ENCODE results near the gene PCOLCE2. TPM values are rescaled to one million over a fixed set of nuclear protein-coding genes. Genes with fewer than 3 reads are reported as not detected.

Gene PCOLCE2
- total RNA-seq, 4 donors from 2014 or later: 5.2 to 9.1 (median 6.0) TPM; not detected in 1

DNA sequence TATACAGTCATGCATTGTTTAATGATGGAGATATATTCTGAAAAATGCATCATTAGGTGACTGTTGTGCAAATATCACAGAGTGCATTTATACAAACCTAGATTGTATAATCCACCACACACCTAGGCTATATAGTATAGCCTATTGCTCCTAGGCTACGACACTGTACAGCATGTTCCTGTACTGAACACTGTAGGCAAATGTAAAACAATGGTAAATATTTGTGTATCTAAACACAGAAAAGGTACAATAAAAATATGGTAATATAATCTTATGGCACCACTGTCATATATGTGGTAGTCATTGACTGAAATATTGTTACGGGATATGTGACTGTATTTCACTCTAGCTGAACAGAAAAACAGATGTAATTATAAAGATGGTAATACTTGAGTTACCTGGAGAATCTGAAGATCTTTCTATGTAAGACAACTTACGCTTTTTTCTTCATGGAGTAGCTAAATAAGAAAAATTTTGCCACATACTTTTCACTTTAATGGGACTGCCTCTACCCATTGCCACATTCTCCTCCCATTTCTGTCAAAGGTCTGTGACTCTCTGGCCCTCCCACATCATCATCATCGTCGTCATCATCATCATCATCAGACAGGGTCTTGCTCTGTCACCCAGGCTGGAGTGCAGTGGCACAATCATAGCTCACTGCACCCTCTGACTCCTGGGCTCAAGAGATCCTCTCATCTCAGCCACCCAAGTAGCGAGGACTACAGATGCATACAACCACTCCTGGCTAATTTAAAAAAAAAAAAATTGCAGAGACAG lies 7.2 kb downstream of the PCOLCE2 start:
- H3K27me3 ChIP-seq: peaks cover 15% of the 10 kb centered on the region
- WGBS, 2 donors (ENCODE audit: low coverage in 1 of 2): 74 to 76% methylated on average over 5 to 6 of the region's 6 CpGs
- in situ Hi-C loops (cut with MboI; ENCODE audit: low pct_ligation_motif_present in 1 of 4, low pct_unique_long_range_greater_than_20kb in 1 of 4, low sequenced_read_pairs in 3 of 4): no loop called here

DNA sequence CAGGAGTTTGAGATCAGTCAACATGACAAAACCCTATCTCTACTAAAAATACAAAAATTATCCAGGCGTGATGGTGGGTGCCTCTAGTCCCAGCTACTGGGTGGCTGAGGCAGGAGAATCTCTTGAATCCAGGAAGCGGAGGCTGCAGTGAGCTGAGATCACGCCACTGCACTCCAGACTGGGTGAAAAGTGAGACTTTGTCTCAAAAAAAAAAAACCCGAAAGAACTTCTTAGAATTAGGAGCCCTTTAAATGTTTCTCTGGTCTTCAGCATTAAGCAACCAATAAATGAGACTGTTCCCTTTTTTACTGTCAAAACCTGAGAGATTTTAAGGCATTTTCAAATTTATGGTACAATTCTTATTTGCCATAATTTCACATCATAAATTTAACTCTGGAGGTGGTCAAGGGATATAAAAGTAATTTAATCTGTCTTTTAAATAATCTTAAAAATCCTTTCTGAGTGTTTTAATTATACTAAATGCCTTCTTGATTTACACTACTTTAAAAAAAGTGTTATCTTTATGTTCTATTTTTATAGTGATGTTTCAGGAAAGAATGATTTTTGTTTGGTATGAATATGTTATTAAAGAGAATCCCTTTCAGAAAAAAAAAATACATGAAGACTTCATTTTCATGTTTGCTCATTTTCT lies 10.1 kb downstream of the PCOLCE2 start:
- Histone ChIP-seq H3K9me3 (no peaks in the 10 kb centered on the region), H3K27me3 (no peaks in the 10 kb centered on the region), H3K36me3 (no peaks in the 10 kb centered on the region), H3K4me1 (no peaks in the 10 kb centered on the region), H3K27ac (no peak overlapping the region), H3K4me3 (no peak overlapping the region)
- TF ChIP-seq POLR2AphosphoS5 (IDR thresholded peaks at IDR 0.05): no peak
- no peak for TF ChIP-seq POLR2A (IDR thresholded peaks at IDR 0.05)
- TF ChIP-seq, protein P1, sequence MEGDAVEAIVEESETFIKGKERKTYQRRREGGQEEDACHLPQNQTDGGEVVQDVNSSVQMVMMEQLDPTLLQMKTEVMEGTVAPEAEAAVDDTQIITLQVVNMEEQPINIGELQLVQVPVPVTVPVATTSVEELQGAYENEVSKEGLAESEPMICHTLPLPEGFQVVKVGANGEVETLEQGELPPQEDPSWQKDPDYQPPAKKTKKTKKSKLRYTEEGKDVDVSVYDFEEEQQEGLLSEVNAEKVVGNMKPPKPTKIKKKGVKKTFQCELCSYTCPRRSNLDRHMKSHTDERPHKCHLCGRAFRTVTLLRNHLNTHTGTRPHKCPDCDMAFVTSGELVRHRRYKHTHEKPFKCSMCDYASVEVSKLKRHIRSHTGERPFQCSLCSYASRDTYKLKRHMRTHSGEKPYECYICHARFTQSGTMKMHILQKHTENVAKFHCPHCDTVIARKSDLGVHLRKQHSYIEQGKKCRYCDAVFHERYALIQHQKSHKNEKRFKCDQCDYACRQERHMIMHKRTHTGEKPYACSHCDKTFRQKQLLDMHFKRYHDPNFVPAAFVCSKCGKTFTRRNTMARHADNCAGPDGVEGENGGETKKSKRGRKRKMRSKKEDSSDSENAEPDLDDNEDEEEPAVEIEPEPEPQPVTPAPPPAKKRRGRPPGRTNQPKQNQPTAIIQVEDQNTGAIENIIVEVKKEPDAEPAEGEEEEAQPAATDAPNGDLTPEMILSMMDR (IDR thresholded peaks at IDR 0.05): no peak
- no peak for TF ChIP-seq EP300 (IDR thresholded peaks at IDR 0.05; ENCODE audit: low read depth)
- 80 to 83% methylated on average over 2 to 4 of the region's 4 CpGs for WGBS, 2 donors (ENCODE audit: low coverage in 1 of 2)
- in situ Hi-C loops (cut with MboI; ENCODE audit: low pct_ligation_motif_present in 1 of 4, low pct_unique_long_range_greater_than_20kb in 1 of 4, low sequenced_read_pairs in 3 of 4): no loop called here
- intact Hi-C loops (cut with DNase I; ENCODE audit: low total_unique reads): no loop called here
- DNase-seq: no peak

More for the DNA sequence above, 7.2 kb downstream of the PCOLCE2 start:
- Histone ChIP-seq H3K27ac (no peak overlapping the region), H3K9me3 (no peaks in the 10 kb centered on the region), H3K4me3 (no peak overlapping the region), H3K4me1 (no peaks in the 10 kb centered on the region), H3K36me3 (no peaks in the 10 kb centered on the region)
- intact Hi-C loops (cut with DNase I; ENCODE audit: low total_unique reads): no loop called here
- no peak for DNase-seq
- TF ChIP-seq POLR2AphosphoS5 (IDR thresholded peaks at IDR 0.05): no peak
- TF ChIP-seq POLR2A (IDR thresholded peaks at IDR 0.05): no peak
- no peak for TF ChIP-seq EP300 (IDR thresholded peaks at IDR 0.05; ENCODE audit: low read depth)
- TF ChIP-seq, protein P1 (IDR thresholded peaks at IDR 0.05): no peak

DNA sequence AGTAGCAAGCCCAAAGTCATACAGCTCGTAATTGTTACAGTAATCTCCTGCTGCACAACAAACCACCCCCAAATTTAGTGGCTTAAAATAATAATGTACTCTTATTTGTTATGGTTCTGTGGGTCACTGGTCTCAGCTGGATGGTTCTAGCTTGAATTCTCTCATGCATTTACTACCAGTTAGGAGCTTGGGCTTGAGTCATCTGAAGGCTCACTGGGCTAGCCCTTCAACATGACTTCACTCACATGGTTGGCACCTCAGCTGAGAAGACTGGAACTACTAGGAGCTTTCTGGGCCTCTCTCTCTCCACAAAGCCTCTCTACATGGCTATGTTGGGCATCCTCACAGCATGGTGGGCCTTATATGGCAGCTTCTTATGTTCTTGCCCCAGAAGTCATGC lies 12.5 kb downstream of the PCOLCE2 start:
- Histone ChIP-seq H3K4me3 (no peak overlapping the region), H3K27ac (no peak overlapping the region), H3K27me3 (no peaks in the 10 kb centered on the region), H3K9me3 (no peaks in the 10 kb centered on the region), H3K4me1 (no peaks in the 10 kb centered on the region), H3K36me3 (no peaks in the 10 kb centered on the region)
- in situ Hi-C loops (cut with MboI; ENCODE audit: low pct_ligation_motif_present in 1 of 4, low pct_unique_long_range_greater_than_20kb in 1 of 4, low sequenced_read_pairs in 3 of 4): no loop called here
- 50 to 68% methylated on average over 1 of the region's 1 CpG for WGBS, 2 donors (ENCODE audit: low coverage in 1 of 2)
- DNase-seq: no peak
- intact Hi-C loops (cut with DNase I; ENCODE audit: low total_unique reads): no loop called here
- TF ChIP-seq, protein P1 (IDR thresholded peaks at IDR 0.05): no peak
- TF ChIP-seq POLR2AphosphoS5 (IDR thresholded peaks at IDR 0.05) (no peak), POLR2A (IDR thresholded peaks at IDR 0.05) (no peak), EP300 (IDR thresholded peaks at IDR 0.05; ENCODE audit: low read depth) (no peak)

DNA sequence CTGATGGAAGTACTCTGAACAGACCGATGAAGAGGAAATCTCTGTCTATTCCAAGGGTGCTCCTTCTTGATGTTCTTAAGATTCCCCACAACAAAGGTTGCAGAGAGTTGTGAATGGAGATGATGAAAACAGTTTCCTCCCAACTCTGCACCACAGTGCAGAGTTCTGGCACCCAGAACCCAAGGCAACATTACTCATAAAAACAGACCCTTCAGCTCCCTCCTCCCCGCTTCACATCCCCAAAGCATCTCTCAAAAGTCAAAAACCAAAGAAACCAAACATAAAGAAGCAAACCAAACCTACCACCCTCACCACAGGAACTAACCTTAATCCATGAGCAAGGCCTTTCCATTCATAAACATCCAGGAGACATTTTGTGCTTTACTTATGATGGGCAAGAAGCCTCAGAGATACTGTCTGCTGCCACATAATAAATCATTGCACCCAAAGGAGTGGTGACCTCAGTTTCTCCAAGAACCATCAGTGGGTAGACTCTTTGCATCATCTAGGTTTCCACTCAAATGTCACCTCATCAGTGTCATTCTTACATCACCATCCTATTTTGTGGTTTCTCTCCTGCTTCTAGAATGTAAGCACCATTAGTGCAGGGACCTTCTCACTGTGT lies 13.2 kb downstream of the PCOLCE2 start:
- no peaks in the 10 kb centered on the region for H3K36me3 ChIP-seq
- no peaks in the 10 kb centered on the region for H3K27me3 ChIP-seq
- intact Hi-C loops (cut with DNase I; ENCODE audit: low total_unique reads): no loop called here
- no peak overlapping the region for H3K4me3 ChIP-seq
- H3K9me3 ChIP-seq: no peaks in the 10 kb centered on the region
- in situ Hi-C loops (cut with MboI; ENCODE audit: low pct_ligation_motif_present in 1 of 4, low pct_unique_long_range_greater_than_20kb in 1 of 4, low sequenced_read_pairs in 3 of 4): no loop called here
- whole genome bisulfite sequencing, 2 donors (ENCODE audit: low coverage in 1 of 2): 93 to 100% methylated on average over 1 to 2 of the region's 2 CpGs
- DNase-seq: no peak
- no peaks in the 10 kb centered on the region for H3K4me1 ChIP-seq
- TF ChIP-seq, protein P1 (IDR thresholded peaks at IDR 0.05): no peak
- no peak for TF ChIP-seq POLR2AphosphoS5 (IDR thresholded peaks at IDR 0.05)
- no peak overlapping the region for H3K27ac ChIP-seq

Measured in transverse colon (tissue), 4 donors.